ENCODE data around the gene NHLRC4. TPM values are rescaled to one million over a fixed set of nuclear protein-coding genes. Genes with fewer than 3 reads are reported as not detected.

Gene NHLRC4
- total and polyA plus RNA-seq, 2 of the 4 experiments (the other 2 are of a cell fraction) = 0.72 to 0.84 TPM

- Histone ChIP-seq H3K4me2 (ENCODE audit: low read depth, low read length) (no peak overlapping the region), H2BK120ac (ENCODE audit: low read depth, low read length) (no peak overlapping the region), H3K23ac (ENCODE audit: low read depth, low read length) (no peak overlapping the region), H2BK5ac (ENCODE audit: low read depth, low read length, poor library complexity, severe bottlenecking) (peak overlapping the region; percentile 46), H3K4me3 (ENCODE audit: insufficient read depth, low read depth, low read length) (no peak overlapping the region), H3K36me3 (ENCODE audit: control insufficient read depth, insufficient read depth, low read length) (peaks cover 16% of the 10 kb centered on the region), H2BK20ac (ENCODE audit: low read depth, low read length) (no peak overlapping the region), H3K9me3 (ENCODE audit: control insufficient read depth, insufficient read depth, low read length) (no peaks in the 10 kb centered on the region), H3K4ac (ENCODE audit: low read depth, low read length) (no peak overlapping the region), H4K8ac (ENCODE audit: low read depth in 2 of 2, low read length in 2 of 2) (no peak overlapping the region), H3K4me1 (ENCODE audit: control insufficient read depth, insufficient read depth, low read length) (0 out of 2 replicates have a peak, but pooled peaks cover 3% of the 10 kb centered on the region), H4K5ac (ENCODE audit: low read depth, low read length) (no peak overlapping the region), H3K27me3 (ENCODE audit: control insufficient read depth, insufficient read depth, low read length) (peaks cover 22% of the 10 kb centered on the region), H4K20me1 (ENCODE audit: insufficient read depth, low read length) (peaks cover 9% of the 10 kb centered on the region; the same call in 1 of the 2 replicates), H3K18ac (ENCODE audit: low read depth, low read length) (no peak overlapping the region), H3K9me1 (ENCODE audit: insufficient read depth, low read length) (no peaks in the 10 kb centered on the region), H2AK9ac (replicated peaks; ENCODE audit: low read depth, low read length, poor library complexity) (peak overlapping the region; percentile 58), H3K27ac (ENCODE audit: insufficient read depth, low read length) (no peak overlapping the region), H2AK5ac (ENCODE audit: low read depth, low read length) (no peak overlapping the region), H3K79me1 (ENCODE audit: low read depth in 1 of 2, low read length in 2 of 2) (no peaks in the 10 kb centered on the region; a peak in 1 of 4 replicates), H3K14ac (replicated peaks; ENCODE audit: low read depth, low read length) (no peak overlapping the region), H3K56ac (ENCODE audit: extremely low read depth, insufficient read depth, low read length) (no peak overlapping the region), H3K9ac (ENCODE audit: low read depth, low read length) (no peak overlapping the region), H2AFZ (replicated peaks; ENCODE audit: low read length, poor library complexity) (peak overlapping the region; percentile 53), H4K91ac (ENCODE audit: insufficient read depth, low read depth, low read length) (no peak overlapping the region), H2BK15ac (ENCODE audit: low read depth, low read length) (no peak overlapping the region)
- peak; percentile 50 for ATAC-seq (ENCODE audit: low read depth)
- dilution Hi-C loops (cut with HindIII; ENCODE audit: low sequenced_read_pairs, unreplicated experiment) = no loop called here
- no TSS peak for BruUV-seq (replicated peaks)
- ChIA-PET POLR2A (ENCODE audit: unreplicated experiment) (no interaction called here), CTCF (no interaction called here)
- TF ChIP-seq FOS (IDR thresholded peaks at IDR 0.05; ENCODE audit: low read depth, low read length) (0 out of 2 replicates have a peak, but pooled peaks have one; percentile 9), SMC3 (IDR thresholded peaks at IDR 0.05; ENCODE audit: low read depth, low read length) (no peak), MAZ (IDR thresholded peaks at IDR 0.05; ENCODE audit: borderline replicate concordance, low read depth, low read length) (peak; percentile 37; the same call in 1 of the 2 replicates)
- in situ Hi-C loops (cut with MboI; ENCODE audit: low sequenced_read_pairs) = no loop called here
- peak; percentile 52 for DNase-seq
- intact Hi-C loops (cut with micrococcal nuclease) = no loop called here
- 64% methylated on average over 21 of the region's 54 CpGs; no CpG with 5 or more reads in 1 of the 2 experiments for WGBS, 2 experiments (ENCODE audit: extremely low coverage in 2 of 2, insufficient read length in 1 of 2)
Observed at GRCh38 chr16:554640-555365, 12.0 kb upstream of the NHLRC4 start.
